Neuron (in vitro differentiated cells): ENCODE results near the gene ATP4B.
"Not testable (repeated sequence)": the region's sequence is repeated elsewhere in the genome, so short reads cannot be mapped to it uniquely, and the experiment has no call there.

Experiments
- H2AFZ ChIP-seq: one replicate; pipeline ENCODE4 v1.6.1; 2013; ENCODE audit warnings: low read depth, mild to moderate bottlenecking, inconsistent platforms, low read length, moderate library complexity
- H3K27me3 ChIP-seq: one replicate; pipeline ENCODE4 v1.6.1; 2013; ENCODE audit warnings: low read length; ENCODE audit not compliant: insufficient read depth
- H3K36me3 ChIP-seq: one replicate; pipeline ENCODE4 v1.6.1; 2013; ENCODE audit warnings: low read length; ENCODE audit not compliant: insufficient read depth
- H3K4me1 ChIP-seq: one replicate; pipeline ENCODE4 v1.6.1; 2013; ENCODE audit warnings: low read length; ENCODE audit not compliant: insufficient read depth
- H3K4me3 ChIP-seq: 2 replicates; pipeline ENCODE4 v1.5.1; 2013; ENCODE audit warnings: mild to moderate bottlenecking, low read length, moderate library complexity
- H3K9me3 ChIP-seq: one replicate; pipeline ENCODE4 v1.6.1; 2013; ENCODE audit warnings: low read length

ATP4B gene

DNA sequence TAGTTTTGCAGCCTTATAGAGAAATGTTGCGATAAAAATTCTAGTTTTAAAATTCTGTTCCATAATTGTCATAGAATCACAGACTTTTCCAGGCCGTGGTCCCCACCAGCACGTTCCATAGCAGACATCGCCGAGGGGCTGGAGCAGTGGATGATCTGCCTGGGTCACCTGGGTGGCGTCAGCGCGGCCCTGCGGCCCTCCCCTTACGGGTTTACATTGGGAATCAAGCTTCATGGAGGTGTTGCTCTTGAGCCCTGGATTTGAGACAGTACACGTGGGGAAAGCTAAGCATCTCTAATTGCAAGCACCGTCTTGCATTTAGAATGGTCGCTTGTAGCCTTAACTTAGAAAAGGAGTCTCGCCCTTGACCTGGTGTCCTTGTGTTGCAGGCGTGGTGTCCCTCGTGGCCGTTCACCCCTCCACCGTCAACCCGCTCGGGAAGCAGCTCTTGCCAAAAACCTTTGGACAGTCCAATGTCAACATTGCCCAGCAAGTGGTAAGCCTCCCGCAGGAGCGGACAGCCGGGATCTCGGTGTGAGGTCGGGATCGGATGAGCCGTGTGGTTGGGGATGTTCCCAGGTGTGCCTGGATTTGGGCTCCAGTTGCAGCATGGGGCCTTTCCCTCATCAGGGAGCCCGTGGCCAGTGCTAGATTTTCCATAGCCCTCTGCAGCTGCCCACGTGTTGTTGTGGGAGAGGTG, 35.1 kb downstream of the ATP4B start:
- H3K4me3 ChIP-seq, result no peak overlapping the region
- peaks cover 7% of the 10 kb centered on the region for H3K9me3 ChIP-seq
- H3K36me3 ChIP-seq, result peaks cover 31% of the 10 kb centered on the region
- no peak overlapping the region for H2AFZ ChIP-seq
- H3K27me3 ChIP-seq, result no peaks in the 10 kb centered on the region
- H3K4me1 ChIP-seq, result no peaks in the 10 kb centered on the region

DNA sequence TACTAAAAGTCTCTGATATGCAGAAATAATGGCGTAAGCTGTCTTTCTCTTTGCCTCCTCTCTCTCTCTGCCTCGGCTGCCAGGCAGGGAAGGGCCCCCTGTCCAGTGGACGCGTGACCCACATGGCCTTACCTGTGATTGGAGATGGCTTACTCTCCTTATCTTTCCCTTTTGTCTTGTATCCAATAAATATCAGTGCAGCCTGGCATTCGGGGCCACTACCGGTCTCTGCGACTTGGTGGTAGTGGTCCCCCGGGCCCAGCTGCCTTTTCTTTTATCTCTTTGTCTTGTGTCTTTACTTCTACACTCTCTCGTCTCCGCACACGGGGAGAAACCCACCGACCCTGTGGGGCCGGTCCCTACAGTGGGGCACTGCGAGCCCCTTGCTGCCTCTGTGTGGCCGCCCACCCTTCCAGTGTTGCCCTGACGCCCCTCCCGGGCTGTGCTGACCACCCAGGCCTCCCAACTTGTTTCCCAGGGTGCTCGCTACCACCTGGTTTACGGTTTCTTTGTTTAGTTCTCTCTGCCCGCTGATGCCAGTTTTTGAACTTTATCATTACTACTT, 35.9 kb downstream of the ATP4B start:
- H3K9me3 ChIP-seq, H3K27me3 ChIP-seq, H2AFZ ChIP-seq, H3K4me3 ChIP-seq, H3K4me1 ChIP-seq: not testable (repeated sequence)
- H3K36me3 ChIP-seq, result peaks cover 28% of the 10 kb centered on the region

DNA sequence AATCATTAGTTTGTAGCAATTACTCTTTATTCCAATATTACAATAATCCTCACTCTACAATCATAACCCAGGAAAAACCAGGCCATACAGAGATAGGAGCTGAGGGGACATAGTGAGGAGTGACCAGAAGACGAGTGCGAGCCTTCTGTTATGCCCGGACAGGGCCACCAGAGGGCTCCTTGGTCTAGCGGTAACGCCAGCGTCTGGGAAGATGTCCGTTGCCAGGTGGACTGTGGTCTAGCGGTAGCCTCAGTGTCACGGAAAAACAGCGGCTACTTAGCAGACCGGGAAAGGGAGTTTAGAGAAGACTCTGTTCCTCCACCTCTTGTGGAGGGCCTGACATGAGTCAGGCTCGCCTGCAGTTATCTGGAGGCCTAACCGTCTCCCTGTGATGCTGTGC, 36.5 kb downstream of the ATP4B start:
- H3K27me3 ChIP-seq, H3K4me1 ChIP-seq, H2AFZ ChIP-seq, H3K9me3 ChIP-seq, H3K4me3 ChIP-seq: not testable (repeated sequence)
- peaks cover 27% of the 10 kb centered on the region for H3K36me3 ChIP-seq

DNA sequence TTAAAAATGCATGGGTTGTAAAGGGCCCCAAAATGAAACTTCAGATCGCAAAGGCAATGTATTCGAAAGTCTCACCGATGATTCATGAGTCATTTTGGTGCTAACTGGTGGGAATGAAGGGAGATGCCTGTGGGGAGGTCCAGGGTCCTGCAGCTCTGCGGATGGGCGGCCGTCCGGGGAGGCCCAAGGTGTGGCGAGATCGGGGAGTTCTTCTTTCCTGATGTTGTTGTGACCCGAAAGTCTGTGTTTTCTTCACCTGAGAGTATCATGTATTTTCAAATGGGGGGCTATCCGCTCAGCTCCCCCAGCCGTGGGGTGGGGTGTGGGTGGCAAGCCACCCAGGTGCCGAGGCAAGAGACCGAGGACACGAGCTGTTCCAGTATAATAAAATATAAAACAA, 37.0 kb downstream of the ATP4B start:
- Histone ChIP-seq H3K36me3 (peaks cover 27% of the 10 kb centered on the region), H3K4me1 (peaks cover 12% of the 10 kb centered on the region)

DNA sequence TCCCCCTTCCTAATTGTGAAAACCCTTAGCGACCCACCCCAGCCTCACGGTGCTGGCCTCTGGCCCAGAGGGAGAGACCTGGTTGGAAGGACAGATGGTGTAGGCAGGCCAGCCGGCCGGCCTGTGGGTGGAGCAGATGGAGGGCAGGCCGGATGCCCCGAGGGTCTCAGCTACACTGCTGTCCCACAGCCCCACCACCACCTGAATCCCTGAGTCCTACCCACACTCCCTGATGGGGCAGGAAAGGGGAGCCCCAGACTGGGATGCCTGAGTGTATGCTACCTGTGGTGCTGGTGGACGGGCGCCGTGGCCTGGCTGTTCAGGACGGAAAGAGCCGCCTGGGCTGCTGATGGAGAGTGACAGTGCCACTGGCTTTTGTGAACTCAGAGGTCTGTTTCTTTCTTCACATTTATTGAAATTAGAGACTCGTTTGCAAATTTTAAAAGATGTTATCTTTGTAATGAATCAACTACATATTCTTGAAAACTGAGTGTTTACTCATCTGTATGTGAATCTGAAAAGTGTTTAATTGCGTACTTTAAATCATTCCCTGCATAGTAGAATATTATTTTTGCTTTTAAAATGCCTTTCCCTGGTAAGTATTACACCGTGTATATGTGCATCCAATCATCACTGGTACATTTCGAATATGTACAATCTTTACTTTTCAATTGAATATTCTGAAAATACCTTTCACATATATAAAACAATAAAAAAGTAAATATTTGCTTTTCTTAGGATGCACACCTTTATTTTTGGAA, 37.8 kb downstream of the ATP4B start:
- Histone ChIP-seq H3K4me1 (peaks cover 12% of the 10 kb centered on the region), H3K9me3 (peaks cover 7% of the 10 kb centered on the region), H3K36me3 (peaks cover 29% of the 10 kb centered on the region), H3K4me3 (no peak overlapping the region), H3K27me3 (no peaks in the 10 kb centered on the region), H2AFZ (no peak overlapping the region)

More for the DNA sequence above, 37.0 kb downstream of the ATP4B start:
- Histone ChIP-seq H3K4me3 (no peak overlapping the region), H2AFZ (no peak overlapping the region), H3K27me3 (no peaks in the 10 kb centered on the region), H3K9me3 (peaks cover 7% of the 10 kb centered on the region)

DNA sequence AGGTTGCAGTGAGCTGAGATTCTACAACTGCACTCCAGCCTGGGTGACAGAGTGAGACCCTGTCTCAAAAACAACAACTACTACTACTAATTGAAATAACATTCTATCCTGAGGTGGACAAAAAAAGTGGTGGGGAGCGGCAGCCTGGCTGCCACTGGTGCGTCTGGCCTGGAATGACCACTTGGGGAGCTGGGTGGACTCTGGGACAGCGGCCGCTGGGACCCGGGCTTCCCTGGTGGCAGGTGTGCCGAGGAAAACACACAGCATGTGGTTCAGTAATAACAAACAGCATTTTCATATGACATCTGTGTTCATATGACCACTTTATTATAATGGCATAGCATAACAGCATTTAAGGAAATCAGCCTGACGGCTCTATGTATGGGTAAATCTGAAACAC, 39.5 kb downstream of the ATP4B start:
- H3K4me1 ChIP-seq, result peaks cover 12% of the 10 kb centered on the region
- peaks cover 18% of the 10 kb centered on the region for H3K36me3 ChIP-seq
- H2AFZ ChIP-seq, result no peak overlapping the region
- H3K9me3 ChIP-seq, result peaks cover 4% of the 10 kb centered on the region
- no peaks in the 10 kb centered on the region for H3K27me3 ChIP-seq
- H3K4me3 ChIP-seq, result no peak overlapping the region

DNA sequence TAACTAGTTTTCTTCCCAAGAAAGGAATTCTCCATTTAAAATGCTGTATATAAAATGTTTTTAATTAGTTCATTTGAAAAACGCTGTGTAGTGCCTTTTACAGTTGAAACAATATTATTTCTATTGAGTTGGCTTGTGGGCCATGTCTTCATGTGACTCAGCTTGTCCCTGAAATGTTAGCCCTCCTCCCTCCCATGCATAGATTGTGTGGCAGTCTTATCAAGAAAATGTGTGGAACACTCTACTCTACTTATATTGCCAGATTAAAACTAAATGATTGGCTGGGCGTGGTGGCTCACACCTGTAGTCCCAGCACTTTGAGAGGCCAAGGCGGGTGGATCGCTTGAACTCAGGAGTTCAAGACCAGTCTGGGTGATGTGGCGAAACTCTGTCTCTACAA, 40.0 kb downstream of the ATP4B start:
- Histone ChIP-seq H3K9me3 (peaks cover 3% of the 10 kb centered on the region), H3K4me3 (no peak overlapping the region), H3K27me3 (no peaks in the 10 kb centered on the region), H2AFZ (no peak overlapping the region), H3K4me1 (peaks cover 12% of the 10 kb centered on the region), H3K36me3 (peaks cover 13% of the 10 kb centered on the region)

DNA sequence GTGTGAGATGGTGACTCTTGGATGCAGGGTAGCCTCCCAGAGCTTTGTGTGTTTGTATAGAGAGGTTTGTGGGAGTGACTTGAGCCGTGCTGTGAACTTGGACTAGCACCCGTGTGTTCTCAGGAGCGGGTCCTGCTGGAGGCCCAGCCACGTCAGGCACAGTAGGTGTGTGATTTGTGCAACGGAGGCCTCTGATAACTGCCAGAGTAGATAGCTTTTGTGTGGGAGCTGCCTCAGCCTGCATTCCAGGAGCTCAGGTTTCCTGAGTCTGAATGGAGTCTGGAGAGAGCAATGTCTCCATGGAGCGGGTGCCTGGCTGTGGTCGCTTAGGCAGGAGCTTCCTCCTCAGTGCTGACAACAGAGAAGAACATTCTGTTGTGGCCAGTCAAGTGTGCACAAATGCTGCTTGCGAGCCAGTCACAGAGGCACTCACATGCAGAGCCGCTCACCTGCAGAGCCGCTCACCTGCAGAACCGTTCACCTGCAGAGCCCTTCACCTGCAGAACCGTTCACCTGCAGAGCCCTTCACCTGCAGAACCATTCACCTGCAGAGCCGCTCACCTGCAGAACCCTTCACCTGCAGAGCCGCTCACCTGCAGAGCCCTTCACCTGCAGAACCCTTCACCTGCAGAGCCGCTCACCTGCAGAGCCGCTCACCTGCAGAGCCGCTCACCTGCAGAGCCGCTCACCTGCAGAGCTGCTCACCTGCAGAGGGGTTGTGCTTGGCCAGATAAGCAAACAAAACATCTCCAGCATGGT, 40.8 kb downstream of the ATP4B start:
- Histone ChIP-seq H3K27me3 (no peaks in the 10 kb centered on the region), H3K4me1 (peaks cover 12% of the 10 kb centered on the region), H3K9me3 (no peaks in the 10 kb centered on the region), H2AFZ (no peak overlapping the region), H3K4me3 (no peak overlapping the region), H3K36me3 (peaks cover 18% of the 10 kb centered on the region)

DNA sequence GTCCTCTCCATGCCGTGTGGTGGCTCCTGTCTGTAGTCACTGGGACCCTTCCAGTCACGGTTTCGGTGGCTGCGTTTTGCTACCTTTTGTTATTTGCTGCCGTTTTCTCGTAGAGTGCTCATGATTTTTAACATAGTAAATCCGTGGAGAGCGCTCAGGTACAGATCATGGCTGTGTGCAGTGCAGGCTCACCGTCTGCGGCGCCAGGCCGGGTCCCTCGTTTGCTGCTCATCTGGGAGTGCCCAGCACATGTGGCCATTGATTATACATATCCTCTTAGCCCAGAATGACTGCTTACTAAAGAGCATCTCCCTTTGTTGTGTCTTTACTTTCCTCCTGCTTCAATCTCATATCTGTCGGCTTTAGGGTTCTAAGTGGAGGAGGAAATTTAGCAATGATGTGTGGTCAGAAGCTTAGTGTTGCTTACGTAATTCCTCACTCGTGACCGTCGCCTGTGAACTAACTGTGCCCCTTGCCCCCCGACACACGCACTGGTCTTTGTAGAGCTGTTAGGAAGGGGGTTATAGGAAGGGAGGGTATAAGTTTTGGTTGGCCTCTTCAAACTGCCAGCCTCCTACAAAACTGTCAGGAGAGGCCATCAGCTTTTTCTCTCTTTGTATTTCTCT, 41.6 kb downstream of the ATP4B start:
- peaks cover 22% of the 10 kb centered on the region for H3K36me3 ChIP-seq
- H3K4me1 ChIP-seq, result peaks cover 12% of the 10 kb centered on the region
- no peaks in the 10 kb centered on the region for H3K9me3 ChIP-seq
- no peak overlapping the region for H3K4me3 ChIP-seq
- no peaks in the 10 kb centered on the region for H3K27me3 ChIP-seq
- no peak overlapping the region for H2AFZ ChIP-seq

DNA sequence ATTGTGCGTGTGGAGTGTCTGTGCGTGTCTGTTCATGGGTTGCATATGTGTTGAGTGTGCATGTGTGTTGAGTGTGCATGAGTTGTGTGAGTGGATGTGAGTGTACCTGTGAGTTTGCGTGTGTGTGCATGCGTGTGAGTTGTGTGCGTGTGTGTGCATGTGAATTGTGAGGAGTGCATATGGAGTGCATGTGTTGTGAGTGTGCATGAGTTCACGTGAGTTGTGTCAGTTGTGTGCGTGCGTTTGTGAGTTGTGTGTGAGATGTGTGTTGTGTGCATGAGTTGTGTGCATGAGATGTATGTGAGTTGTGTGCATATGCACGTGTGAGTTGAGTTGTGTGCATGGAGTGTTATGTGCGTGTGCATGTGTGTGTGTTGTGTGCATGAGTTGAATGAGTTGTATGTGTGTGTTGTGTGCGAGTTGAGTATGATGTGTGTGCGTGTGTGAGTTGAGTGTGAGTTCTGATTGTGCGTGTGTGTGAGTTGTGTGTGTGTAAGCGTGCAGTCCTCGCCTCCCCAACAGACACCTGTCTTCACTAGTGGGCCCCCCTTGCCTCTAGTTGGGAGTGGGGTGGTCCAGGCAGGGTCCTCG, 44.1 kb downstream of the ATP4B start:
- Histone ChIP-seq H2AFZ (no peak overlapping the region), H3K36me3 (peaks cover 36% of the 10 kb centered on the region), H3K4me1 (peaks cover 12% of the 10 kb centered on the region), H3K27me3 (no peaks in the 10 kb centered on the region), H3K9me3 (no peaks in the 10 kb centered on the region), H3K4me3 (no peak overlapping the region)

DNA sequence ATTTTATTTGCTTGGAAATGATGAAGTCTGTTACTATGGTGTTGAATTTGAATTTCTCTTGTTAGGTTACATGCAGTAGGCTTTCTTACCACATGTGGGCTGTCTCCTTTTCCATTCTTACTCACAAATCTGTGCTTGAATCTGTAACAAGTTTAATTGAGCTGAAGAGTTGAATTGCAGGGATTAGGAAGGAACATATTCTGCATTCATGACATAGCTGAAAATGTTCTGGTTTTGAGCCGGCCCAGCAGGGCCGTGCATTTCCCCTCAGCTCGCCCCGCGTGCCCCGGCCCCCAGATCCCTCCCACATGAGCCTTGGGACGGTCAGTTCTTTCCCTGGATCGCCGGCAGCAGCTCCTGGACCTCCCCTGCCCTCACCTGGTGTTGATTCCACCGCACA, 45.4 kb downstream of the ATP4B start:
- peaks cover 12% of the 10 kb centered on the region for H3K4me1 ChIP-seq
- H3K9me3 ChIP-seq, result no peaks in the 10 kb centered on the region
- no peak overlapping the region for H3K4me3 ChIP-seq
- H3K27me3 ChIP-seq, result no peaks in the 10 kb centered on the region
- no peak overlapping the region for H2AFZ ChIP-seq
- H3K36me3 ChIP-seq, result peaks cover 44% of the 10 kb centered on the region

DNA sequence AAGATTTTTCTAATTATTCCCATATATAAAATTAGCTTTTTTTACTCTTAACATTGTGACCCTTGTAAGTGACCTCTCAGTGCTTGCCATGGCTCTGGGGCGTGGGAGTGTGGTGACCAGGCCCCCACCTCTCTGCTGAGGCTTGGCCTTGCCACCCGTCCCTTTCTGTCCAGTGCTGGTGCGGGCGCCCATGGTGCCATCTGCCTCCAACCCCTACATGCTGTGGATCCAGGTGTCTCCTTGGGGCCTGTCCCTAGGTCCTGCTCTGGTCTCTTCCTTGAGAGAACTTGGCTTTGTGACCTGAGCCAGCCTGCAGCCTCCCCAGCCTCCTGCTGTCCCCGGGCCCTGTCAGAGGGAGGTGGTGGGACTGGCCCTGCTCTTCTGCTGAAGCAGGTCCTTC, 46.0 kb downstream of the ATP4B start:
- Histone ChIP-seq H3K4me3 (no peak overlapping the region), H3K4me1 (peaks cover 8% of the 10 kb centered on the region), H3K27me3 (no peaks in the 10 kb centered on the region), H3K9me3 (no peaks in the 10 kb centered on the region), H3K36me3 (peaks cover 44% of the 10 kb centered on the region), H2AFZ (no peak overlapping the region)
